ENCODE measurements around the gene USP38.

- no peak for TF ChIP-seq EP300 (IDR thresholded peaks at IDR 0.05)
- TF ChIP-seq CTCF (IDR thresholded peaks at IDR 0.05), result no peak
- no peak for TF ChIP-seq POLR2A (IDR thresholded peaks at IDR 0.05)
Measured at GRCh38 chr4:143251779-143252178, 67.1 kb downstream of the USP38 start.
